ENCODE measurements around the gene FOXN3. TPM values are rescaled to one million over a fixed set of nuclear protein-coding genes. Genes with fewer than 3 reads are reported as not detected.

The FOXN3 gene
- total RNA-seq, 2 experiments from 2014 or later = 124 to 127 TPM

- peak overlapping the region; percentile 39 for H3K27ac Mint-ChIP-seq
- TF ChIP-seq, protein P1, sequence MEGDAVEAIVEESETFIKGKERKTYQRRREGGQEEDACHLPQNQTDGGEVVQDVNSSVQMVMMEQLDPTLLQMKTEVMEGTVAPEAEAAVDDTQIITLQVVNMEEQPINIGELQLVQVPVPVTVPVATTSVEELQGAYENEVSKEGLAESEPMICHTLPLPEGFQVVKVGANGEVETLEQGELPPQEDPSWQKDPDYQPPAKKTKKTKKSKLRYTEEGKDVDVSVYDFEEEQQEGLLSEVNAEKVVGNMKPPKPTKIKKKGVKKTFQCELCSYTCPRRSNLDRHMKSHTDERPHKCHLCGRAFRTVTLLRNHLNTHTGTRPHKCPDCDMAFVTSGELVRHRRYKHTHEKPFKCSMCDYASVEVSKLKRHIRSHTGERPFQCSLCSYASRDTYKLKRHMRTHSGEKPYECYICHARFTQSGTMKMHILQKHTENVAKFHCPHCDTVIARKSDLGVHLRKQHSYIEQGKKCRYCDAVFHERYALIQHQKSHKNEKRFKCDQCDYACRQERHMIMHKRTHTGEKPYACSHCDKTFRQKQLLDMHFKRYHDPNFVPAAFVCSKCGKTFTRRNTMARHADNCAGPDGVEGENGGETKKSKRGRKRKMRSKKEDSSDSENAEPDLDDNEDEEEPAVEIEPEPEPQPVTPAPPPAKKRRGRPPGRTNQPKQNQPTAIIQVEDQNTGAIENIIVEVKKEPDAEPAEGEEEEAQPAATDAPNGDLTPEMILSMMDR (IDR thresholded peaks at IDR 0.05) = no peak
- H3K4me1 Mint-ChIP-seq (ENCODE audit: low read depth) = peaks cover 11% of the 10 kb centered on the region
- intact Hi-C loops (cut with DNase I, micrococcal nuclease) = no loop called here
- Histone ChIP-seq H3K9me3 (ENCODE audit: control insufficient read depth in 1 of 2, insufficient read depth in 1 of 2, low read length in 2 of 2) (no peaks in the 10 kb centered on the region), H3K27me3 (ENCODE audit: control insufficient read depth in 1 of 2, insufficient read depth in 2 of 2, low read length in 2 of 2) (no peaks in the 10 kb centered on the region), H3K4me3 (ENCODE audit: low read length) (no peak overlapping the region), H3K27ac (ENCODE audit: low read depth in 1 of 2, low read length in 2 of 2) (no peak overlapping the region), H3K36me3 (ENCODE audit: insufficient read depth, low read length) (peaks cover 52% of the 10 kb centered on the region), H3K4me1 (ENCODE audit: insufficient read depth, low read length) (no peaks in the 10 kb centered on the region)
- ATAC-seq (ENCODE audit: poor library complexity) (no peak), DNase-seq (no peak)
- no peak overlapping the region for H3K4me3 Mint-ChIP-seq
- POLR2A ChIA-PET = interaction anchor here (1.2 kb wide), 1 partner anchor 12 kb away, joined by 3 read pairs; no protein-coding TSS in a partner anchor
- no peaks in the 10 kb centered on the region for H3K9me3 Mint-ChIP-seq
- no peaks in the 10 kb centered on the region for H3K27me3 Mint-ChIP-seq
- peaks cover 73% of the 10 kb centered on the region for H3K36me3 Mint-ChIP-seq (ENCODE audit: low read depth)
- CTCF ChIA-PET = no interaction called here
Measured at GRCh38 chr14:89187501-89187900, 229.5 kb downstream of the FOXN3 start.

GRCh38 chr14:89186856-89187376 is 230.1 kb downstream of the FOXN3 start:
- Mint-ChIP-seq H3K27me3 (no peaks in the 10 kb centered on the region), H3K4me3 (no peak overlapping the region), H3K4me1 (ENCODE audit: low read depth) (peaks cover 11% of the 10 kb centered on the region), H3K27ac (peak overlapping the region; percentile 39), H3K9me3 (no peaks in the 10 kb centered on the region), H3K36me3 (ENCODE audit: low read depth) (peaks cover 73% of the 10 kb centered on the region)
- Histone ChIP-seq H3K9me3 (ENCODE audit: control insufficient read depth in 1 of 2, insufficient read depth in 1 of 2, low read length in 2 of 2) (no peaks in the 10 kb centered on the region), H3K4me1 (ENCODE audit: insufficient read depth, low read length) (no peaks in the 10 kb centered on the region), H3K27me3 (ENCODE audit: control insufficient read depth in 1 of 2, insufficient read depth in 2 of 2, low read length in 2 of 2) (no peaks in the 10 kb centered on the region), H3K4me3 (ENCODE audit: low read length) (no peak overlapping the region), H3K27ac (ENCODE audit: low read depth in 1 of 2, low read length in 2 of 2) (no peak overlapping the region), H3K36me3 (ENCODE audit: insufficient read depth, low read length) (peaks cover 52% of the 10 kb centered on the region)
- ChIA-PET CTCF (no interaction called here), POLR2A (interaction anchor here (1.2 kb wide), 1 partner anchor 13 kb away, joined by 3 read pairs; no protein-coding TSS in a partner anchor)
- ATAC-seq (ENCODE audit: poor library complexity) (no peak), DNase-seq (no peak)
- intact Hi-C loops (cut with DNase I, micrococcal nuclease) = no loop called here
- TF ChIP-seq, protein P1 (IDR thresholded peaks at IDR 0.05) = no peak

- no peak overlapping the region for H3K4me3 Mint-ChIP-seq
- H3K27me3 Mint-ChIP-seq = no peaks in the 10 kb centered on the region
- H3K36me3 ChIP-seq (ENCODE audit: insufficient read depth, low read length) = peaks cover 52% of the 10 kb centered on the region
- H3K36me3 Mint-ChIP-seq (ENCODE audit: low read depth) = peaks cover 80% of the 10 kb centered on the region
- no peak overlapping the region for H3K27ac ChIP-seq (ENCODE audit: low read depth in 1 of 2, low read length in 2 of 2)
- H3K9me3 ChIP-seq (ENCODE audit: control insufficient read depth in 1 of 2, insufficient read depth in 1 of 2, low read length in 2 of 2) = no peaks in the 10 kb centered on the region
- ATAC-seq (ENCODE audit: poor library complexity) (no peak), DNase-seq (no peak)
- TF ChIP-seq, protein P1 (IDR thresholded peaks at IDR 0.05) = no peak
- ChIA-PET CTCF (no interaction called here), POLR2A (interaction anchor here (1.2 kb wide), 1 partner anchor 13 kb away, joined by 3 read pairs; no protein-coding TSS in a partner anchor)
- H3K4me1 Mint-ChIP-seq (ENCODE audit: low read depth) = peaks cover 17% of the 10 kb centered on the region
- H3K27me3 ChIP-seq (ENCODE audit: control insufficient read depth in 1 of 2, insufficient read depth in 2 of 2, low read length in 2 of 2) = no peaks in the 10 kb centered on the region
- H3K27ac Mint-ChIP-seq = peak overlapping the region; percentile 39
- H3K4me3 ChIP-seq (ENCODE audit: low read length) = no peak overlapping the region
- intact Hi-C loops (cut with DNase I, micrococcal nuclease) = no loop called here
- H3K9me3 Mint-ChIP-seq = no peaks in the 10 kb centered on the region
- H3K4me1 ChIP-seq (ENCODE audit: insufficient read depth, low read length) = no peaks in the 10 kb centered on the region
Measured at GRCh38 chr14:89185919-89186855, 230.8 kb downstream of the FOXN3 start.
